ENCODE measurements around the gene CCDC93.

CCDC93 gene

DNA sequence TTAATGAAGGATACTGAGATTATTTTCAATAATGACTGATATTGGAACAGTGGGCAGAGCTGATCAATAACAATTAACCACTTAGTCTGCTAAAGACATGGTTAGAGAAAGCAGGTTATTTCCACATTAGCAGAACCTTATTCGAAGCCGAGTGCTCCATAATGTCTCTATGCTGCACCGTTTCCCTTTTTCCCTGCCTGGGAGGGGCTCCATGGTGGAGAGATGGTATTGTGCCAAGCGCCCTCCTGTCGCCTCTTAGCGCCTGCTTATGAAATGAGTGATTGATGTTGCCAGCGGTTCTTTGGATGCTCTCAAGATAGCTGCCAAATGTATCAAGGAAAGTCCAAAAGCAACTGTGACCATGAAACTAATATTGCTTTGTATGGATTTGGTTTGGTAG is 39.8 kb upstream of the CCDC93 start:
- no peaks in the 10 kb centered on the region for H3K9me3 Mint-ChIP-seq
- H3K27me3 Mint-ChIP-seq (ENCODE audit: low read depth, poor library complexity) = no peaks in the 10 kb centered on the region
- no peaks in the 10 kb centered on the region for H3K36me3 Mint-ChIP-seq (ENCODE audit: low read depth)
- H3K4me1 Mint-ChIP-seq = peaks cover 74% of the 10 kb centered on the region
- TF ChIP-seq, protein P1, sequence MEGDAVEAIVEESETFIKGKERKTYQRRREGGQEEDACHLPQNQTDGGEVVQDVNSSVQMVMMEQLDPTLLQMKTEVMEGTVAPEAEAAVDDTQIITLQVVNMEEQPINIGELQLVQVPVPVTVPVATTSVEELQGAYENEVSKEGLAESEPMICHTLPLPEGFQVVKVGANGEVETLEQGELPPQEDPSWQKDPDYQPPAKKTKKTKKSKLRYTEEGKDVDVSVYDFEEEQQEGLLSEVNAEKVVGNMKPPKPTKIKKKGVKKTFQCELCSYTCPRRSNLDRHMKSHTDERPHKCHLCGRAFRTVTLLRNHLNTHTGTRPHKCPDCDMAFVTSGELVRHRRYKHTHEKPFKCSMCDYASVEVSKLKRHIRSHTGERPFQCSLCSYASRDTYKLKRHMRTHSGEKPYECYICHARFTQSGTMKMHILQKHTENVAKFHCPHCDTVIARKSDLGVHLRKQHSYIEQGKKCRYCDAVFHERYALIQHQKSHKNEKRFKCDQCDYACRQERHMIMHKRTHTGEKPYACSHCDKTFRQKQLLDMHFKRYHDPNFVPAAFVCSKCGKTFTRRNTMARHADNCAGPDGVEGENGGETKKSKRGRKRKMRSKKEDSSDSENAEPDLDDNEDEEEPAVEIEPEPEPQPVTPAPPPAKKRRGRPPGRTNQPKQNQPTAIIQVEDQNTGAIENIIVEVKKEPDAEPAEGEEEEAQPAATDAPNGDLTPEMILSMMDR (IDR thresholded peaks at IDR 0.05) = no peak
- H3K27ac Mint-ChIP-seq = no peak overlapping the region
- no peak for DNase-seq
- no peak overlapping the region for H3K4me3 Mint-ChIP-seq

DNA sequence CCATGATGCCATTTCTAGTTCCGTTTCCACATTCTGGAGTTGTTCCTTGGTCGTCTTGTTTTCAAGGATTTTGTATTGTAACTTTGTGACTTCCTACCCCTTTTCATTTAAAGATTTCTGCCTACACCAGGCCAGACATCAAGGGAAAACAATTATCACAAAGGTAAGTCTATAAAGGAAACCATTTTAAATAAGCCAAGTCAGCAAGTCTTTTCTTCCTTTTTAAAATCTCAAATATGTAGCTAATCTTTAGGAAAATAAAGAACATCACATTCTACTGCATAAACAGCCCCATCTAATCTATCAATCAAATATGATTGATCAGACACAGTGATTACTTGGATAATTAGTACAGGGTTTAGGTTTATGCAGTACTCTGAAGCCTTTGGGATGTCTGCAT is 38.6 kb upstream of the CCDC93 start:
- Mint-ChIP-seq H3K27me3 (ENCODE audit: low read depth, poor library complexity) (no peaks in the 10 kb centered on the region), H3K9me3 (no peaks in the 10 kb centered on the region), H3K4me3 (no peak overlapping the region), H3K27ac (no peak overlapping the region), H3K4me1 (peaks cover 71% of the 10 kb centered on the region), H3K36me3 (ENCODE audit: low read depth) (no peaks in the 10 kb centered on the region)
- DNase-seq = no peak
- TF ChIP-seq, protein P1 (IDR thresholded peaks at IDR 0.05) = no peak

DNA sequence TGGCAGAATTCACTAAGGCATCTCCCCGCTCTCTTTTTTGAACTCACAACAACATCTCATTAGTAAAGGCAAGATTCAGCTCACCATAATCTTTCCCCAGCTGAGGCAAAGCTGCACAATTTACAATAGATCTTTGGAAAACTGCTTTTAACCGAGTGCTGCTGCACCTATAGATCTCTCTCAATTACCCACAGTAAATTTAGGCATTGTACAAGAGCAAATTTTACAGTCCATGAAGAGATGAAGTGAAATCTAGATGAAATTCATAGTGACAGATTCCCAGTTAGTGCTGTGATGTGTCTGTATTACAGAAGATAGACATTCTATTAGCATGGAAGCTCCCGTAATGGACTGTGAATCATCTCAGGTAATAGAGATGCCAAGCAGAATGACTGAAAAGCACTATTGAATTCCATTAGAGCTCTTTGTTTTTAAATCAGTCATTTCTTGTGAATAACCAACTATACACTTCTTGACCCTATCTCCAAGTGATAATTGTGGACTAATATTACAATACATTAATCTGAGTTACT is 38.0 kb upstream of the CCDC93 start:
- Mint-ChIP-seq H3K27me3 (ENCODE audit: low read depth, poor library complexity) (no peaks in the 10 kb centered on the region), H3K36me3 (ENCODE audit: low read depth) (no peaks in the 10 kb centered on the region), H3K4me1 (peaks cover 71% of the 10 kb centered on the region), H3K27ac (no peak overlapping the region), H3K4me3 (no peak overlapping the region), H3K9me3 (no peaks in the 10 kb centered on the region)
- DNase-seq = no peak
- TF ChIP-seq, protein P1 (IDR thresholded peaks at IDR 0.05) = no peak

DNA sequence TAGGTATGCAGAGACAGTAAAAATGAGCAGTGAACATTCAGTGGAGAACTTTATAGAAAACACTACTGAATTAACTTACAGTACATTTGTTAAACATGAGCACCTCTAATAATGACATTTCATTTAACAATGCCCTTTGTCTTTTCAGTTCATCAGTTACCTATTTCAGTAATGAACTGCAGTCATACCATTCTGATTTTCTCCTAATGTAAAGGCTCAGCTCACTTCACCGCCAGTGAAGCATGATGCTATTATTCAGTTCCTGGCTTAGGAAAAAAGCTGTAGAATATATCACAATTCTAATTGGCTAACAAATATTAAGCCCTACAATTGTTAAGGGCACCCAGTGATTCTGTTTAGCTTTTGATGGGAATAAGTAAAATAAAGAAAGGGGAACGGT is 37.1 kb upstream of the CCDC93 start:
- Mint-ChIP-seq H3K36me3 (ENCODE audit: low read depth) (no peaks in the 10 kb centered on the region), H3K9me3 (no peaks in the 10 kb centered on the region), H3K27me3 (ENCODE audit: low read depth, poor library complexity) (no peaks in the 10 kb centered on the region)

DNA sequence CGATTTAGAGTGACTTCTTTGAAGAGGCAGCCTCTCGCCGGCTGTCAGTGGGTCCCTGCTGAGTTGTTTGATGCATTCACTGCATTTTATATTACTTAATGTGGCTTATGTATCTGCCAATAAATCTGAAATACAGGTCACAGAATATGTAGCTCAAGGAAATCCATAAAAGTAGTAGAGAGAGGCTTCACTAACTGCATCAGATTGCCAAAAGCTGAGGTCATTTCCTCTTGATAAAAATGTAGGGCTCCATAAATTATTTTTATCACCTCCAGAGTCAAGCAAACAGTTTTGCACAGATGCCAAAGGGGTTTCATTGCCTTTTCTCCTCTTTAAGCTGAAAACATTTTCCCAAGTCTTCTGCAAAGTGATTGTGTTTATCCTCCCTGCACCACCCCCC is 36.5 kb upstream of the CCDC93 start:
- no peaks in the 10 kb centered on the region for H3K27me3 Mint-ChIP-seq (ENCODE audit: low read depth, poor library complexity)
- H3K9me3 Mint-ChIP-seq = no peaks in the 10 kb centered on the region
- H3K4me3 Mint-ChIP-seq = no peak overlapping the region
- H3K4me1 Mint-ChIP-seq = peaks cover 59% of the 10 kb centered on the region
- no peaks in the 10 kb centered on the region for H3K36me3 Mint-ChIP-seq (ENCODE audit: low read depth)
- DNase-seq = no peak
- TF ChIP-seq, protein P1 (IDR thresholded peaks at IDR 0.05) = no peak
- no peak overlapping the region for H3K27ac Mint-ChIP-seq

More for the DNA sequence above, 37.1 kb upstream of the CCDC93 start:
- no peak overlapping the region for H3K4me3 Mint-ChIP-seq
- no peak for DNase-seq
- peaks cover 65% of the 10 kb centered on the region for H3K4me1 Mint-ChIP-seq
- TF ChIP-seq, protein P1 (IDR thresholded peaks at IDR 0.05) = no peak
- no peak overlapping the region for H3K27ac Mint-ChIP-seq

DNA sequence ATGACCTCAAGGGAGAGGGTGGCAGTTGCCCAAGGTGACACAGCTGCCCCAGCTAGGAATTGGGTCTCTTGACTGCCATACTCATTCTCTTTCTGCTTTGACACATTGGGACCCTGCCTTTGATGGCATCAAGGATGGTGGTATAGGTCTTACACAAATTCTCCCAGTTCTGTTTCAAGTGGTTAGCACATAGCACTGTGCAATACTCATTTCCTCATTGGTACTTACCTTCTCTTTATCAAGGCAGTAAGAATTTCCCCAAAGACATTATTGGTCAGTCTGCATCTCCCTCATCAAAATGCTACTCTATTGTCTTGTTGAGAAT is 35.9 kb upstream of the CCDC93 start:
- Mint-ChIP-seq H3K9me3 (no peaks in the 10 kb centered on the region), H3K4me1 (peaks cover 53% of the 10 kb centered on the region), H3K27ac (no peak overlapping the region), H3K36me3 (ENCODE audit: low read depth) (no peaks in the 10 kb centered on the region), H3K4me3 (no peak overlapping the region), H3K27me3 (ENCODE audit: low read depth, poor library complexity) (no peaks in the 10 kb centered on the region)
- DNase-seq = no peak
- TF ChIP-seq, protein P1 (IDR thresholded peaks at IDR 0.05) = no peak

All from nephron progenitor cell (in vitro differentiated cells).